SK-N-MC (cell line): ENCODE measurements around the gene SUN1.

Source experiments
- EZH2 ChIP-seq: fragments of 200-600 bp; sonication (generic); IDR thresholded peaks from one replicate; pipeline ENCODE4 v1.6.1; 2017; ENCODE audit warnings: antibody characterized with exemption
- POLR2AphosphoS5 ChIP-seq: IDR thresholded peaks from 2 replicates; pipeline ENCODE4 v1.6.1; 2012; ENCODE audit warnings: mild to moderate bottlenecking, low read depth, low read length, borderline replicate concordance

DNA sequence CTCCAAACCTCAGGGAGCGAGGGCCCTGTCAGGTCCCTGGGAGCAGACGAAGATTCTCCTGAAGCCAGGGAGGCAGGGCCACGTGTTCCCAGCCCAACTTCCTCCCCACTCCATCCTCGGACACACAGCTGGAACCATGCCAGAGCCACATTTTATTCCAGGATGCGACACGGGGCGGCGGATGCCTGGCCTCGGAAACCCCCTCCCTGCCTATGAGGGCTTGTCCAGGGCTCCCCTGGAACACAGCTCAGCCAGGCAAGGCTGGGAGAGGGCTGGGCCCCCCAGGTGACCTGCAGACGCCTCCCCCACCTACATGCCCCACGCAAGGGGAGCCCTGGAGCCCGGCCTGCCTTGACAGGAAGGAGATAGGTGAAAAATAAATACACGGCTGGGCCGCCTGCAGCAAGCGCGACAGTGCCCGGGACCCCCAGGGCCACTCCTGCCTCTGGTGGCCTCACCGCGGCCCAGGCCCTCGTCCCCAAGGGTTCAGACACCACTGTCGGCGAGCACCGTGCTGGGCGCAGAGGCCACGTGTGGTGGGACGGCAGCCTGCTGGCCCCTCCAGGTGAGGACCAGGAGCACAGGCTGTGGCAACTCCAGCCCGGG is 65.6 kb downstream of the SUN1 start:
- TF ChIP-seq POLR2AphosphoS5 (no peak), EZH2 (no peak)
